NCI-H1436 treated with DMSO at 0.1 percent for 48 hours (cell line): ENCODE measurements around the gene CAMTA1.
"Not testable (repeated sequence)": the region's sequence is repeated elsewhere in the genome, so short reads cannot be mapped to it uniquely, and the experiment has no call there.

ENCODE experiments used
- DNase-seq: peaks from one replicate; lab custom pipeline; 2025; lab: John Stamatoyannopoulos, UW

The CAMTA1 gene

DNA sequence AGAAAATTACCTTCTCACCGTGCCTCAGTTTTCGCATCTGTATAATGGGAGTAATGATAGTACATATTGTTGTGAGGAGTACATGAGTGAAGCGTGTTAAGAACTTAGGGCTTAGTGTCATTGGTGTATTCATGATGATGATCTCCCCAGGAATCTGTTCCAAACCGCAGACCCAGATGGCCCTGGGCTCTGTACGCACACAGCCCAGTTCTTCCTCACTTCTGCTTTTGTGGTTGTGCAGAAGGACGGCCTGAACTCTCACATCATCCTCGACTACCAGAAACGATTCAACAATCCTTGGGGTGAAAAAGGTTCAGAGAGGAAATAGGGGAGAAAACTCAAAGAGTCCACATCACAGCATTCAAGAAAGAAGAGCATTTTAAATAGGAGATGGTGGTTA, 323.0 kb downstream of the CAMTA1 start:
- no peak for DNase-seq

DNA sequence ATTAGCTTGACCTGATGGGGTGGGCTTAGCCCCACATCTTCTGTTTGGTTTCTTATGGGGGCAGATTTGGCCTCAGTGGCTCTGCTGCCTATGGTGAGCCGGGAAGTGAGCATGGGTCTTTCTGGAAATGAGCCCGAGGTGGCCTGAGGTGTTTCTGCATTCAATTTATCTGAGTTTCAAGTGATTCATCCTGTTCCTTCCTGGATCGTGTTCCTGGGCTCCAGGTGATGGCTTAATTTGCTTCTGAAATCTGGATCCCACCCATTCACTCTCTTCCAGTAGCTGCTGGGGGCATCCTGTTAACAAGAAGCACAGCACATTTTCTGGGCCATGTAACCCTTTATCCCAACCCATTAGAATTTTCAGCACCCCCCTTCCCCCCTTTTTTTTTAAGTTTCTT, 324.6 kb downstream of the CAMTA1 start:
- DNase-seq = no peak

- DNase-seq = no peak
Observed at GRCh38 chr1:7110321-7110720, 325.1 kb downstream of the CAMTA1 start.

- no peak for DNase-seq
Observed at GRCh38 chr1:7111853-7112252, 326.6 kb downstream of the CAMTA1 start.

DNA sequence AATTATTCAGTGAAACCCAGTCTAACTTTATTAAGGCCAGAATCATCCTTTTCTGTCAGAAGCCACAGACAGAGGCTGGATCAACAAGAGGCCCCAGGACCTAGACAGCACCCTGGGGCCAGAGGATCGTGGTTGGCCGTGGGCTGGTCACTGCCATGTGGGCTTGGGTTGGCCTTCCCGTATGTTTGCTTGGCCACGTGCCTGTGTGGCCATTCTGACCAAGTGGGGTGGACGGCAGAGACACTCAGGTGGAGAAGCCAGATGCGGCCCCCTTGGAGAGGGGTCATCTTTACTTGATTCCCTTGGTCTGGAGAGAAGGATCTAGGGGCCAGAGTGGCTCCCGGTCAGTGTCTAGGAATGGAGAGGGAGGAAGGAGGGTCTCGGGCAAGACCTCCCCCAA, 327.9 kb downstream of the CAMTA1 start:
- DNase-seq = no peak

DNA sequence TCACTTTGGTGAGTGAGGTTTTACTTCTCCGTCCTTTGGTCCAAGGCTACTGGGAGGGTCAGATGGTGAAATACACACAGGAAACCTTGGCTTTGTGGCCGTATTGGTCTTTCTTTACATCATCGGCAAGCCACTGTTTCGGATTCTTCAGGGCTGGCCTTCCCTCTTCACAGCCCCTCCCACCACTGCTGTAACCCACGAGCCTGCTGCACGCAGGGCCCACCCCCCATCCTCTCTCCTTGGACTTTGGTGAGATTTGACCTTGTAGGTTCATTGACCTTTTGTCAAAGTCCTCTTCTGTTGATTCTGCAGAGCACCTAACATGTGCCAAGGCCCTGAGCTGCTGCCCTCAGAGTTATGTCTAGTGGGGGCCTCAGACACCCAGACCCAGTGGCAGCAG, 328.6 kb downstream of the CAMTA1 start:
- DNase-seq = no peak

- no peak for DNase-seq
Observed at GRCh38 chr1:7116001-7116400, 330.7 kb downstream of the CAMTA1 start.

GRCh38 chr1:7117399-7118281, 332.4 kb downstream of the CAMTA1 start:
- peak; percentile 44 for DNase-seq

- DNase-seq = no peak
Observed at GRCh38 chr1:7119156-7119555, 333.9 kb downstream of the CAMTA1 start.

DNA sequence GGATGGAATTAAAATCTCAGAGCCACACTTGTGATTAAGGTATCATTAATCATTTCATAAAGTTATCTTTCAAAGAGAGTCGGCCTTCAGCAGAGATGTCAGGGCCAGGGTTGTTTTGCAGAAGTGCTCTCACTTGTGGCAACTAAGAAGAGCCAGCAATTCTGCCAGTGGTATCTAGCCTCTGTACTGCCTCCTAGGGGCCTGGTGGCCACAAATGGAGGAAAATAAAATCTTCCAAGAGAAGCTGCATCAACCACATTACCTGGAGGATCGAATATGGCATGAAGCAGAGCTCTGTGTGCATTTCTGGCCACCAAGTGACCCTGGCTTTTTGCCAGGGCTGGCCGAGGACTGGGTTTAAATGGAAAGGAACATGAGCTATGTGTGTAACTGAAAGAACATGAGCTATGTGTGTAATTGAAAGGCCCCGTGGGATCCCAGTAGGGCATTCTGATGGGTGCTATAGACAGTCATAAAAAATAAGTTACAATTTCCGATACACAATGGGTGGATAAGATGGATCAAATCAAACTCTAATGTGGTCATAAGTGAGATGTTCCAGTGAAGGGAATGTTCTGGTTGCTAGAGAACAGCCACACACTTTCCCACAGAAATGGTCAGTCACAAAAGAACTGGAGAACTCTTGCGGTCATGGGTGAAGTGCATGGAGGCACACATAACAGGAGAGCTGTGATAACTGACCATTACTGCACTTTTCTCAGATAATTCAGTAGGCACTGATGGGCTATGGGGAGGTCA, 335.8 kb downstream of the CAMTA1 start:
- DNase-seq = no peak

GRCh38 chr1:7121622-7121988, 336.4 kb downstream of the CAMTA1 start:
- DNase-seq = no peak

DNA sequence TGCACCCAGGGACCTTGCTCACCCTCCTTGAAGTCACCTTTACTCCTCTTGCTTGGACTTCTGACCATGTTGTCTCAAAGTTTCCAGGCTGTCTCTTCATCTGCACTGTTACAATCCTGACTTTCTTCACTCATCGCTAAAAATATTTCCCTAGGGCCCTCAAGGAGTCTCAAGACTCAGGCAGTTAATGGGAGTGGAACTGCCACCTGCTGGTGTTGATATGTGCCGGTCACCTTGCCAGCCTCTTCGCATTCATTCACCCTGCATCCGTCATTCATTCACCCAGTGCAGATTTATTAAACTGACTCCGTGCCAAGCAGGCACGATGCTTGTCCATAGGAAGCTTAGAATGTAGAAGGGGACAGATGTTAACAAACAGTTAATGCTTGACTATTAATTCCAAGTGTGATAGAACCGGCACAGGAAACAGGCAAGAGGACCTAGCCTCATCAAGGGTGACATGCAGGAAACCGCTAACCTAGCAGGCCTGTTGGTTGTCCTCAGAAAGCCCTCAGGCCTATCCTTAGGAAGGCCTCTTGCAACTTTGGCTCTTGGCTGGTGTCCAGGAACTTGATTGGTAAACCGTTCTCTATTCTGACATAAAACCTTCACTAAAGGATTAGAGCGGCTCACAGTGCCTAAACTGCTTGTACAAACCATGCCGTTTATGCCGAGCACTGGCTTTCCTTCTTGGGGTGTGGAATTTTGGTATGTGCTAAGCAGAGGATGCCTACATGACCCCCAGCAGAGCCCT, 342.2 kb downstream of the CAMTA1 start:
- DNase-seq = no peak

DNA sequence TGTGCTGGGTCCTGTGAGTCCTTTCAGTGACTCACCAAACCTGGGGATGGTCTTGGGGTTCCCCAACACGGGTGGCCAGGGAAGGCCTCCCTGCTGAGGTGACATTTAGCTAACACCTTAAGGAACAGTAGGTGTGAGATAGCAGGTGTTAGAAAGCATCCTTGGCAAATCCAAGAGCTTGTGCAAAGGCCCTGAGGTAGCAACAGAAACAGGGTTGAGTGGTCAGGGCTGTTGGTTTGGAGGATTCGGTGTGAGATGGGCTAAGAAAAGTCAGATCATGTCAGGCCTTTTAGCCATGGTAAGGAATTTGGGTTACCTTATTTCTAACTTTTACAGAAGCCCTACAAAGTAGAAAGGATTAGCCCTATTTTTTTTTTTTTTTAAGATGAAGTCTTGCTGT, 343.0 kb downstream of the CAMTA1 start:
- DNase-seq = no peak

DNA sequence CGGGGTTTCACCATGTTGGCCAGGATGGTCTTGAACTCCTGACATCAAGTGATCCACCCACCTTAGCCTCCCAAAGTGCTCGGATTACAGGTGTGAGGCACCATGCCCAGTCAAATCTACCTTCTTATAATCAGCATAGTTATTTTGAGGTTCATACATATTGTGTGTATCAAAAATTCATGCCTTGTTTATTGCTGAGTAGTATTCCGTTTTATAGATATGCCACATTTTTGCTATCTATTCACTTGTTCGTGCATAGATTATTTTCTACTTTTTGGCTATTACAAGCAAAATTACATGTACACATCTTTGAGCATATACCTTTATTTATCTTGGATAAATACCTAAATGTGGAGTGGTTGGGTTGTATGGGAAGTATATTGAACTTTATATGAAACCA, 344.9 kb downstream of the CAMTA1 start:
- no peak for DNase-seq

GRCh38 chr1:7135493-7135892, 350.2 kb downstream of the CAMTA1 start:
- DNase-seq = no peak

- DNase-seq = no peak
Observed at GRCh38 chr1:7136166-7136953, 351.1 kb downstream of the CAMTA1 start.

GRCh38 chr1:7140251-7140650, 355.0 kb downstream of the CAMTA1 start:
- no peak for DNase-seq

GRCh38 chr1:7145947-7146346, 360.7 kb downstream of the CAMTA1 start:
- no peak for DNase-seq

DNA sequence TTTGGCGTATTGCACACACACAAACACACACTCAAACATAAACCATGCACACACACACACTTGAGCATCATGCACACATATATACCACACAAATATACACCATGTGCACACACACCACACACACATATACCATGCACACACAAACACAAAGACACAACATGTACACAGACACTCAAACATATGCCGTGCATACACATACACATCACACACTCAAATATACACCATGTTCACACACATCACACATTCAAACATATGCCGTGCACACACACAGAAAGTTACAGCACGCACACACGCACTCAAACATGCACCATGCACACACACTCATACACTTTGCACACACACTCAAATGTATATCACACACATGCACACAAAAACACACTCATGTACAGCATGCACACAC, 361.5 kb downstream of the CAMTA1 start:
- DNase-seq = no peak

GRCh38 chr1:7147581-7148282, 362.5 kb downstream of the CAMTA1 start:
- not testable (repeated sequence) for DNase-seq
